Liver (tissue), 9 donors: ENCODE results near the gene PDLIM3. TPM values are rescaled to one million over a fixed set of nuclear protein-coding genes. Genes with fewer than 3 reads are reported as not detected.
"Not testable (repeated sequence)": the region's sequence is repeated elsewhere in the genome, so short reads cannot be mapped to it uniquely, and the experiment has no call there.

ENCODE experiments used
- DNase-seq: peaks from one replicate; pipeline ENCODE4 v3.0.0-alpha.2; 2017; ENCODE audit warnings: low spot score
- H3K27ac ChIP-seq, 2 donors: one replicate each; pipeline ENCODE4 v1.7.0; 2013; ENCODE audit warnings: inconsistent platforms in 2 of 2, low read length in 2 of 2, control low read depth in 1 of 2, low read depth in 1 of 2, mild to moderate bottlenecking in 1 of 2
- H3K27me3 ChIP-seq, 4 donors: one replicate each; pipeline versions ENCODE4 v1.6.1 to v1.7.0; 2013; ENCODE audit warnings: low read length in 3 of 4, inconsistent platforms in 1 of 4, mild to moderate bottlenecking in 1 of 4, moderate library complexity in 1 of 4; ENCODE audit not compliant: control insufficient read depth in 4 of 4, insufficient read depth in 4 of 4
- H3K36me3 ChIP-seq, 4 donors: one replicate each; pipeline versions ENCODE4 v1.6.1 to v1.7.0; 2013; ENCODE audit warnings: low read length in 3 of 4, mild to moderate bottlenecking in 3 of 4, low read depth in 1 of 4, moderate library complexity in 1 of 4; ENCODE audit not compliant: control insufficient read depth in 4 of 4, insufficient read depth in 3 of 4
- H3K4me1 ChIP-seq, 4 donors: one replicate each; pipeline versions ENCODE4 v1.6.1 to v1.7.0; 2013; ENCODE audit warnings: low read length in 3 of 4, mild to moderate bottlenecking in 3 of 4, moderate library complexity in 1 of 4; ENCODE audit not compliant: control insufficient read depth in 4 of 4, insufficient read depth in 4 of 4
- H3K4me3 ChIP-seq, 3 donors: one replicate each; pipeline versions ENCODE4 v1.6.1 to v1.7.0; 2013; ENCODE audit warnings: low read length in 3 of 3, control low read depth in 1 of 3, low read depth in 1 of 3, mild to moderate bottlenecking in 1 of 3
- H3K9ac ChIP-seq, 2 donors: one replicate each; pipeline ENCODE4 v1.7.0; 2013; ENCODE audit warnings: low read length in 2 of 2, mild to moderate bottlenecking in 2 of 2, moderate library complexity in 2 of 2, control low read depth in 1 of 2, low read depth in 1 of 2
- H3K9me3 ChIP-seq, 4 donors: one replicate each; pipeline versions ENCODE4 v1.6.1 to v1.7.0; 2013; ENCODE audit warnings: low read length in 3 of 4; ENCODE audit not compliant: control insufficient read depth in 4 of 4
- CTCF ChIP-seq: fragments of 150-350 bp; IDR thresholded peaks from 2 replicates; pipeline ENCODE4 v1.5.1; 2017; ENCODE audit warnings: improper control_type of control experiment, low read depth, low read length; ENCODE audit not compliant: missing input control
- EGR1 ChIP-seq, 2 donors: IDR thresholded peaks; 2 replicates each; pipeline ENCODE4 v1.6.1; 2016 to 2018; ENCODE audit warnings: antibody characterized with exemption in 2 of 2, low read depth in 2 of 2
- FOXA1 ChIP-seq: IDR thresholded peaks from 2 replicates; pipeline ENCODE4 v1.6.1; 2016; ENCODE audit warnings: antibody characterized with exemption
- FOXA2 ChIP-seq: IDR thresholded peaks from 2 replicates; pipeline ENCODE4 v1.6.1; 2016; ENCODE audit warnings: antibody characterized with exemption
- GABPA ChIP-seq, 2 donors: IDR thresholded peaks in 1 of 2; conservative IDR thresholded peaks in 1 of 2; 2 replicates each; pipeline ENCODE4 v1.6.1; 2016; ENCODE audit warnings: antibody characterized with exemption in 2 of 2, mild to moderate bottlenecking in 1 of 2, moderate library complexity in 1 of 2
- HNF4A ChIP-seq, 2 donors: conservative IDR thresholded peaks; 2 replicates each; pipeline ENCODE4 v1.6.1; 2016; ENCODE audit warnings: antibody characterized with exemption in 2 of 2, mild to moderate bottlenecking in 2 of 2
- HNF4G ChIP-seq: IDR thresholded peaks from 2 replicates; pipeline ENCODE4 v1.6.1; 2016; ENCODE audit warnings: antibody characterized with exemption
- JUND ChIP-seq, 2 donors: IDR thresholded peaks; 2 replicates each; pipeline ENCODE4 v1.6.1; 2016; ENCODE audit warnings: antibody characterized with exemption in 2 of 2
- NR2F2 ChIP-seq: IDR thresholded peaks from 2 replicates; pipeline ENCODE4 v1.6.1; 2016; ENCODE audit warnings: antibody characterized with exemption
- RAD21 ChIP-seq, 2 donors: IDR thresholded peaks; 2 replicates each; pipeline ENCODE4 v1.6.1; 2016; ENCODE audit warnings: antibody characterized with exemption in 2 of 2, mild to moderate bottlenecking in 2 of 2
- REST ChIP-seq: IDR thresholded peaks from 2 replicates; pipeline ENCODE4 v1.6.1; 2016; ENCODE audit warnings: antibody characterized with exemption, mild to moderate bottlenecking
- RXRA ChIP-seq, 2 donors: IDR thresholded peaks; 2 replicates each; pipeline ENCODE4 v1.6.1; 2017 to 2018; ENCODE audit warnings: antibody characterized with exemption in 2 of 2, mild to moderate bottlenecking in 1 of 2
- SP1 ChIP-seq: IDR thresholded peaks from 2 replicates; pipeline ENCODE4 v1.6.1; 2018; ENCODE audit warnings: antibody characterized with exemption, mild to moderate bottlenecking
- TAF1 ChIP-seq: conservative IDR thresholded peaks from 2 replicates; pipeline ENCODE4 v1.6.1; 2016; ENCODE audit warnings: antibody characterized with exemption, mild to moderate bottlenecking
- YY1 ChIP-seq: IDR thresholded peaks from 2 replicates; pipeline ENCODE4 v1.6.1; 2016; ENCODE audit warnings: antibody characterized with exemption, mild to moderate bottlenecking
- ZBTB33 ChIP-seq: IDR thresholded peaks from 2 replicates; pipeline ENCODE4 v1.6.1; 2016; ENCODE audit warnings: antibody characterized with exemption
- WGBS: extraction: QIAGEN DNeasy Blood & Tissue Kit; methylation state at CpG from one replicate; pipeline ENCODE4 v1.1.7; 2013; 5-methylcytosine and 5-hydroxymethylcytosine counted together
- polyA plus RNA-seq, 2 donors: library from polyadenylated mRNA; stranded (reverse) in 1 of 2; unstranded in 1 of 2; fragments of 200-250 nt in 1 of 2; fragments of >200 nt in 1 of 2; fragmentation: Nextera tagmentation in 1 of 2; extraction: Ambion mirVana in 1 of 2; gene quantifications; one replicate each; pipeline versions ENCODE4 v1.2.1 to v1.2.3, GENCODE V29; 2013 to 2015
- total RNA-seq, 2 donors: library from RNA; depleted of rRNA; stranded (reverse); fragments of >200 nt; gene quantifications; one replicate each; pipeline ENCODE4 v1.2.3, GENCODE V29; 2014
- donor health status: healthy.
- donor health status: healthy.
- donor health status: healthy.
- donor health status: healthy.
- donor health status: healthy.

Gene PDLIM3
- total and polyA plus RNA-seq, 4 donors = 0.58 to 8.8 (median 3.3) TPM

GRCh38 chr4:185532795-185533324, 2.4 kb downstream of the PDLIM3 start:
- 91% methylated on average over 6 of the region's 6 CpGs for WGBS
- peaks cover 0 to 6% (median 0%) of the 10 kb centered on the region in 4 donors for H3K27me3 ChIP-seq
- H3K4me3 ChIP-seq = no peak overlapping the region
- no peak overlapping the region for H3K9ac ChIP-seq
- no peak for DNase-seq
- TF ChIP-seq JUND (IDR thresholded peaks at IDR 0.05) (no peak), EGR1 (IDR thresholded peaks at IDR 0.05; ENCODE audit: low read depth in 2 of 2) (no peak), RAD21 (IDR thresholded peaks at IDR 0.05) (no peak), ZBTB33 (no peak), REST (no peak), GABPA (IDR thresholded peaks at IDR 0.05 in 1 of 2, conservative IDR thresholded peaks at IDR 0.05 in 1 of 2) (no peak), RXRA (IDR thresholded peaks at IDR 0.05) (no peak), HNF4G (no peak), SP1 (no peak), CTCF (no peak), FOXA1 (no peak), YY1 (no peak), FOXA2 (no peak), HNF4A (conservative IDR thresholded peaks at IDR 0.05) (no peak)
- peaks cover 3 to 16% (median 7%) of the 10 kb centered on the region in 4 donors for H3K4me1 ChIP-seq
- H3K27ac ChIP-seq = no peak overlapping the region
- H3K9me3 ChIP-seq = no peaks in the 10 kb centered on the region
- H3K36me3 ChIP-seq = no peaks in the 10 kb centered on the region

GRCh38 chr4:185532293-185532692, 3.0 kb downstream of the PDLIM3 start:
- H3K9ac ChIP-seq = no peak overlapping the region
- no peak overlapping the region for H3K4me3 ChIP-seq
- no peak for DNase-seq
- TF ChIP-seq TAF1 (no peak), FOXA2 (no peak), RXRA (IDR thresholded peaks at IDR 0.05) (no peak), CTCF (no peak), NR2F2 (no peak)
- H3K9me3 ChIP-seq = no peaks in the 10 kb centered on the region
- no peaks in the 10 kb centered on the region for H3K36me3 ChIP-seq
- H3K27me3 ChIP-seq = peaks cover 0 to 6% (median 0%) of the 10 kb centered on the region in 4 donors
- H3K27ac ChIP-seq = no peak overlapping the region
- H3K4me1 ChIP-seq = peaks cover 3 to 16% (median 7%) of the 10 kb centered on the region in 4 donors
- 84% methylated on average over 7 of the region's 7 CpGs for WGBS

GRCh38 chr4:185531654-185532053, 3.7 kb downstream of the PDLIM3 start:
- not testable (repeated sequence) for H3K36me3 ChIP-seq, H3K4me3 ChIP-seq, H3K9me3 ChIP-seq, H3K27me3 ChIP-seq, H3K9ac ChIP-seq, H3K27ac ChIP-seq, DNase-seq
- H3K4me1 ChIP-seq = peaks cover 3 to 16% (median 7%) of the 10 kb centered on the region in 4 donors
- WGBS = 95% methylated on average over 11 of the region's 11 CpGs
